Keratinocyte (primary cell): ENCODE measurements around the gene CD200R1L. TPM values are rescaled to one million over a fixed set of nuclear protein-coding genes. Genes with fewer than 3 reads are reported as not detected.

ENCODE experiments used
- DNase-seq: peaks from one replicate; pipeline ENCODE4 v3.0.0-alpha.2; 2011; ENCODE audit warnings: low read depth, missing footprints, low spot score
- FAIRE-seq: peaks from 2 replicates; lab custom pipeline; 2011; peaks lifted over from hg19 to GRCh38; lab: Jason Lieb, UNC
- H2AFZ ChIP-seq: 2 replicates; pipeline ENCODE4 v1.6.0; 2012; ENCODE audit warnings: low read length, control low read depth, inconsistent platforms; ENCODE audit not compliant: control insufficient read depth
- H3K27ac ChIP-seq: 2 replicates; pipeline ENCODE4 v1.5.1; 2011; ENCODE audit warnings: low read length; ENCODE audit not compliant: control insufficient read depth, insufficient read depth
- H3K27me3 ChIP-seq: 3 replicates; pipeline ENCODE4 v1.6.0; 2011; ENCODE audit warnings: low read length; ENCODE audit not compliant: control insufficient read depth, insufficient read depth; ENCODE audit errors: extremely low read depth
- H3K36me3 ChIP-seq, 2 experiments: 2 replicates in 1 of 2; 3 replicates in 1 of 2; pipeline ENCODE4 v1.5.1; 2011; ENCODE audit warnings: low read length in 2 of 2, mild to moderate bottlenecking in 1 of 2; ENCODE audit not compliant: control insufficient read depth in 2 of 2, insufficient read depth in 2 of 2; ENCODE audit errors: extremely low read depth in 1 of 2
- H3K4me1 ChIP-seq: 3 replicates; pipeline ENCODE4 v1.5.1; 2011; ENCODE audit warnings: low read length; ENCODE audit not compliant: control insufficient read depth, insufficient read depth; ENCODE audit errors: extremely low read depth
- H3K4me2 ChIP-seq: 3 replicates; pipeline ENCODE4 v1.6.0; 2011; ENCODE audit warnings: low read depth, low read length; ENCODE audit not compliant: control insufficient read depth, insufficient read depth; ENCODE audit errors: extremely low read depth
- H3K4me3 ChIP-seq, 3 experiments: fragments of 200-600 bp in 1 of 3; sonication (generic) in 1 of 3; 2 replicates in 2 of 3; 3 replicates in 1 of 3; pipeline ENCODE4 v1.5.1; 2011 to 2016; ENCODE audit warnings: low read length in 3 of 3, mild to moderate bottlenecking in 3 of 3, control low read depth in 2 of 3, inconsistent platforms in 1 of 3, low read depth in 1 of 3, mixed read lengths in 1 of 3, mixed run types in 1 of 3, moderate library complexity in 1 of 3; ENCODE audit not compliant: control insufficient read depth in 2 of 3, insufficient read depth in 2 of 3; ENCODE audit errors: extremely low read depth in 1 of 3
- H3K79me2 ChIP-seq: 2 replicates; pipeline ENCODE4 v1.6.0; 2012; ENCODE audit warnings: low read length; ENCODE audit not compliant: control insufficient read depth, insufficient read depth
- H3K9ac ChIP-seq: 3 replicates; pipeline ENCODE4 v1.6.0; 2011; ENCODE audit warnings: low read length; ENCODE audit not compliant: control insufficient read depth, insufficient read depth; ENCODE audit errors: extremely low read depth
- H3K9me1 ChIP-seq: 3 replicates; pipeline ENCODE4 v1.6.0; 2011; ENCODE audit warnings: low read length; ENCODE audit not compliant: control insufficient read depth, insufficient read depth; ENCODE audit errors: extremely low read depth
- H3K9me3 ChIP-seq: 2 replicates; pipeline ENCODE4 v1.5.1; 2012; ENCODE audit warnings: low read depth, low read length; ENCODE audit not compliant: control insufficient read depth
- H4K20me1 ChIP-seq: 3 replicates; pipeline ENCODE4 v1.6.0; 2011; ENCODE audit warnings: low read length; ENCODE audit not compliant: control insufficient read depth, insufficient read depth; ENCODE audit errors: extremely low read depth
- EZH2 ChIP-seq: IDR thresholded peaks from one replicate; pipeline ENCODE4 v1.6.1; 2012; ENCODE audit warnings: inconsistent platforms, mild to moderate bottlenecking, low read length, moderate library complexity
- dilution Hi-C: fragments of 300-500 bp; cut with MboI; formaldehyde crosslinking; loops from one replicate; pipeline ENCODE4 v1.7.0; 2020; ENCODE audit warnings: low sequenced_read_pairs; ENCODE audit not compliant: extremely low pct_ligation_motif_present
- polyA plus RNA-seq, 5 experiments: library from polyadenylated mRNA; depleted of rRNA in 3 of 5; stranded (reverse) in 3 of 5; stranded (forward) in 1 of 5; unstranded in 1 of 5; fragments of >200 nt; gene quantifications; 1 replicate in 1 of 5; 2 replicates in 3 of 5; 3 replicates in 1 of 5; pipeline versions ENCODE4 v1.2.1 to v1.2.3, GENCODE V29; 2011 to 2012; ENCODE audit warnings: missing spikeins in 2 of 5, low read depth in 1 of 5, low replicate concordance in 1 of 5
- TF ChIP-seq, protein P1 (sequence below), 3 experiments: IDR thresholded peaks in 1 of 3; conservative IDR thresholded peaks in 1 of 3; optimal IDR thresholded peaks in 1 of 3; 2 replicates in 2 of 3; 3 replicates in 1 of 3; pipeline versions ENCODE3 to v1.5.1; 2011; ENCODE audit warnings: low read length in 3 of 3, mild to moderate bottlenecking in 3 of 3, moderate library complexity in 2 of 3, control low read depth in 1 of 3, inconsistent platforms in 1 of 3; ENCODE audit not compliant: insufficient read depth in 2 of 3; ENCODE audit errors: extremely low read depth in 1 of 3

The CD200R1L gene
- polyA plus RNA-seq, 1 donor (not counting 4 experiments of a cell fraction or from before 2014, with no cell fraction given), result not detected

DNA sequence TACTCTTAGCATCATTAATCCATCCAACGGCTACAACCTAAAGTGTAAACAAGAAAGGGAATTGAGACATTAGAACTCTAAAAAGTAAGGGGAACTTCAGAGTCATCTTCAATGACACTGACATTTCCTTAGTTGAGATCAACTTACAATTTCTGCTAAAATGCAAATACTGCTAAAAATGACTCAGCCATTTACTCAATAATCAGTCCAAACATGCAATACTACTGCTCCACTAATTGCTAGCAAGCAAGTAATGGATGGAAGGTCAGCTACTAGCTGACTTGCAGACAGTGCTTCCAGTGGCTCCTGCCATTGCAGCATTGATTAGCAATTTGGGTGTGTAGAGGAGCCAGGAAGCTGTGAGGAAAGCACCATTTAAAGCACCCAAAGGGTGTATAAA, 28.4 kb downstream of the CD200R1L start:
- dilution Hi-C loops, result no loop called here
- no peak overlapping the region for H3K27ac ChIP-seq

DNA sequence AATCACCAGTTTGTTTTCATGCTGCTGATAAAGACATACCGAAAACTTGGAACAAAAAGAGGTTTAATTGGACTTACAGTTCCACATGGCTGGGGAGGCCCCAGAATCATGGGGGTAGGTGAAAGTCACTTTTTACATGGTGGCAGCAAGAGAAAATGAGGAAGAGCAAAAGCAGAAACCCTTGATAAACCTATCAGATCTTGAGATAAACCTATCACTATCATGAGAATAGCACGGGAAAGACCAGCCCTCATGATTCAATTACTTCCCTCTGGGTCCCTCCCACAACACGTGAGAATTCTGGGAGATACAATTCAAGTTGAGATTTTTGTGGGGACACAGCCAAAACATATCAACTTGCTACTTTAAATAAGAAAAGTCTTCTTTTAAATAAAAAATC, 28.9 kb downstream of the CD200R1L start:
- no peak overlapping the region for H3K4me3 ChIP-seq
- H3K9ac ChIP-seq, result no peak overlapping the region
- dilution Hi-C loops, result no loop called here
- no peaks in the 10 kb centered on the region for H3K27me3 ChIP-seq
- no peaks in the 10 kb centered on the region for H3K4me1 ChIP-seq
- no peaks in the 10 kb centered on the region for H3K9me3 ChIP-seq
- FAIRE-seq (no peak), DNase-seq (no peak)
- no peaks in the 10 kb centered on the region for H3K79me2 ChIP-seq
- no peaks in the 10 kb centered on the region for H3K9me1 ChIP-seq
- no peaks in the 10 kb centered on the region for H4K20me1 ChIP-seq
- no peak overlapping the region for H3K27ac ChIP-seq
- no peak for TF ChIP-seq EZH2
- no peak overlapping the region for H2AFZ ChIP-seq
- H3K4me2 ChIP-seq, result no peak overlapping the region
- no peaks in the 10 kb centered on the region for H3K36me3 ChIP-seq

More for the DNA sequence above, 28.4 kb downstream of the CD200R1L start:
- FAIRE-seq (no peak), DNase-seq (no peak)
- no peak overlapping the region for H3K9ac ChIP-seq
- no peaks in the 10 kb centered on the region for H3K79me2 ChIP-seq
- H3K4me3 ChIP-seq, result no peak overlapping the region
- H3K9me1 ChIP-seq, result no peaks in the 10 kb centered on the region
- H3K9me3 ChIP-seq, result no peaks in the 10 kb centered on the region
- no peaks in the 10 kb centered on the region for H3K4me1 ChIP-seq
- H2AFZ ChIP-seq, result no peak overlapping the region
- H4K20me1 ChIP-seq, result no peaks in the 10 kb centered on the region
- no peaks in the 10 kb centered on the region for H3K36me3 ChIP-seq
- no peak for TF ChIP-seq EZH2
- TF ChIP-seq, protein P1, sequence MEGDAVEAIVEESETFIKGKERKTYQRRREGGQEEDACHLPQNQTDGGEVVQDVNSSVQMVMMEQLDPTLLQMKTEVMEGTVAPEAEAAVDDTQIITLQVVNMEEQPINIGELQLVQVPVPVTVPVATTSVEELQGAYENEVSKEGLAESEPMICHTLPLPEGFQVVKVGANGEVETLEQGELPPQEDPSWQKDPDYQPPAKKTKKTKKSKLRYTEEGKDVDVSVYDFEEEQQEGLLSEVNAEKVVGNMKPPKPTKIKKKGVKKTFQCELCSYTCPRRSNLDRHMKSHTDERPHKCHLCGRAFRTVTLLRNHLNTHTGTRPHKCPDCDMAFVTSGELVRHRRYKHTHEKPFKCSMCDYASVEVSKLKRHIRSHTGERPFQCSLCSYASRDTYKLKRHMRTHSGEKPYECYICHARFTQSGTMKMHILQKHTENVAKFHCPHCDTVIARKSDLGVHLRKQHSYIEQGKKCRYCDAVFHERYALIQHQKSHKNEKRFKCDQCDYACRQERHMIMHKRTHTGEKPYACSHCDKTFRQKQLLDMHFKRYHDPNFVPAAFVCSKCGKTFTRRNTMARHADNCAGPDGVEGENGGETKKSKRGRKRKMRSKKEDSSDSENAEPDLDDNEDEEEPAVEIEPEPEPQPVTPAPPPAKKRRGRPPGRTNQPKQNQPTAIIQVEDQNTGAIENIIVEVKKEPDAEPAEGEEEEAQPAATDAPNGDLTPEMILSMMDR (optimal IDR thresholded peaks at IDR 0.05 in 1 of 3, IDR thresholded peaks at IDR 0.05 in 1 of 3, conservative IDR thresholded peaks at IDR 0.05 in 1 of 3; ENCODE audit: extremely low read depth in 1 of 3, insufficient read depth in 2 of 3, low read length in 3 of 3), result no peak
- H3K4me2 ChIP-seq, result no peak overlapping the region
- H3K27me3 ChIP-seq, result no peaks in the 10 kb centered on the region

DNA sequence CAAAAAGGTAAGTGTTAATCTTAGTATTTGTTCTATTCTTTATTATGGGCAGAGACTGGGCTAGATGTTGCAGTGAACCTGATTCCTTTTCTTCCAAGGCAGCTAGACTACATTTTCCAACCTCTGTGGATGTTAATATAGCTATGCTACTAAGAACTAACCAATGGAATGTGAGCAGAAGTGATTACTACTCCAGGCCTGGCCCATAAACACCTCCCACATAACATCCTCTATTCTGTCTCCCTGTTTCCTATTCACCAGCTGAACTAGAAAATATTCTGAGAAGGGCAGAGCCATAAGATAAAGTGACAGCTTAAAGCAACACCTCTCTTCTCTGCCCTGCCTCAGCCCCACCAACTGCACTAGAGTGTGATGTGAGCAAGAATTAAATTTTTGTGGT, 29.4 kb downstream of the CD200R1L start:
- no peaks in the 10 kb centered on the region for H3K36me3 ChIP-seq
- FAIRE-seq (no peak), DNase-seq (no peak)
- no peak overlapping the region for H3K4me3 ChIP-seq
- no peaks in the 10 kb centered on the region for H3K9me3 ChIP-seq
- H3K9me1 ChIP-seq, result no peaks in the 10 kb centered on the region
- no peaks in the 10 kb centered on the region for H4K20me1 ChIP-seq
- no peak overlapping the region for H3K27ac ChIP-seq
- H3K27me3 ChIP-seq, result no peaks in the 10 kb centered on the region
- no peaks in the 10 kb centered on the region for H3K4me1 ChIP-seq
- no peak overlapping the region for H2AFZ ChIP-seq
- TF ChIP-seq EZH2, result no peak
- TF ChIP-seq, protein P1 (optimal IDR thresholded peaks at IDR 0.05 in 1 of 3, IDR thresholded peaks at IDR 0.05 in 1 of 3, conservative IDR thresholded peaks at IDR 0.05 in 1 of 3; ENCODE audit: extremely low read depth in 1 of 3, insufficient read depth in 2 of 3, low read length in 3 of 3), result no peak
- no peak overlapping the region for H3K9ac ChIP-seq
- dilution Hi-C loops, result no loop called here
- H3K4me2 ChIP-seq, result no peak overlapping the region
- H3K79me2 ChIP-seq, result no peaks in the 10 kb centered on the region
